GM19463 (cell line): ENCODE results near the gene CDKN3.
"Not testable (repeated sequence)": the region's sequence is repeated elsewhere in the genome, so short reads cannot be mapped to it uniquely, and the experiment has no call there.

Experiments
- ATAC-seq: cut with Tn5 transposase; IDR thresholded peaks from one replicate; pipeline ENCODE4 v1.9.1; 2021; ENCODE audit warnings: mild to moderate bottlenecking, moderate library complexity; ENCODE audit not compliant: unreplicated experiment

CDKN3 gene

DNA sequence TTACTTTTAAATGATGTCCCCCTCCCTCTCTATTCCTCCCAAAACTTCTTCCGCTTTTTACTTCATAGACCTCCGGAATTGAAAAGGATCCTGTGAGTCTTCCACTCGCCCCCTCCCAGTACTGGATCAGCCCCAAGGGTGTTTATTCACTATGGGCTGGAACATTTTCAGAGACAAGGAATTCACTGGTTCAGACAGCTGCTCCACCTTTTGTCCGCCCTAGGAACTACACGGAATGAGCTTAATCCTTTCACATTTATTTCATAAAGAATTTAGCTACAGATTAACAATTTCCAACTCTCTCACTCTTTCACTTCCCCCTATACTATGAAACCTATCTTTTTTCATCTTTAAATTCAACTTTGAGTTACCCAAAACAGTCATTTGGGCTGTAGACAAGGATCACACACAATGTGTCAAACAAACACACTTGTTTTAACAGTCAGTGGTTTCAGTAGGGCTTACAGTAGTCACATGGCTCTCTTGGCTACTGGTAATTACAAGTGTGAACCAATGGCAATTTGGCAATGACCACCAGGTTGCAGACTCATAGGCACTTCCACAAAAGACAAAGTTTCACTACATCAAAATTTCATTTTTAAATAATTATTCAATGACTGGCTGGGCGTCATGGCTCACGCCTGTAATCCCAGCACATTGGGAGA, 23.8 kb downstream of the CDKN3 start:
- ATAC-seq: no peak

DNA sequence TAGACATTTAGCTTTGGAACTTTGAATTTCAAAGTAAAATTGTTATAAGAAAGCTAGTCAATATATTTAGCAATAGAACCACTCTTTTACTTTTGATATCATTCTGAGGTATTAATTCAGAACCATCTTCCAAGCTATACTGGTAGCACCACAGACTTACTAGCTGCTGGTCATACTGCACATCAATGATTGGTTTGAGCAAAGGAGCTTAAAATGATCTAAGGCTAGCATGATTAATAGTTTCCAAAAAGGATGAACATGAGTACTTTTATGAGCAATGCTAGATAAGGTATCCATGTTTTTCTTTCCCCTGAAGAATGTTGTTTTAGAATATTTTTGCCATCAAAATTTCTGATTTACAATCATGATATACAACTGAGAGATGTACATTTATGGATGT, 27.2 kb downstream of the CDKN3 start:
- ATAC-seq: no peak

DNA sequence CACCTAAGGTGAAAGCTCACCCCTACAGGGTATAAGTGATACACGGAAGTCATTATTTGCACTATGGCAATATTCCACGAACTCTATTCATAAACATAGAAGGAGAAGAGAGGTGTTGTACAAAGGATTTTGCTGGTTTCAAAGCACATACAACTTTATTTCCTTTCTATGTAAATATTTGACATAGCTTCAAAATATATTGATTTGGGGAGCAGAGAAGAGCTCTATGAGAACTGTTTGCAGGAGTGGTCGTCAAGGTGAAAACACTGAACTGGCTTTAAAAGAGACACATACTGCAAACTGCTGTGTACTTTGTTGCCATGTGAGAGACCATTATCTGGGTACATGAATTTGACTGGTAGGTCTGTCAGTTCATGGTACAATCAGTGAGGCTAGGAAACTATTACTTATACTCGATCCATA, 27.7 kb downstream of the CDKN3 start:
- no peak for ATAC-seq

DNA sequence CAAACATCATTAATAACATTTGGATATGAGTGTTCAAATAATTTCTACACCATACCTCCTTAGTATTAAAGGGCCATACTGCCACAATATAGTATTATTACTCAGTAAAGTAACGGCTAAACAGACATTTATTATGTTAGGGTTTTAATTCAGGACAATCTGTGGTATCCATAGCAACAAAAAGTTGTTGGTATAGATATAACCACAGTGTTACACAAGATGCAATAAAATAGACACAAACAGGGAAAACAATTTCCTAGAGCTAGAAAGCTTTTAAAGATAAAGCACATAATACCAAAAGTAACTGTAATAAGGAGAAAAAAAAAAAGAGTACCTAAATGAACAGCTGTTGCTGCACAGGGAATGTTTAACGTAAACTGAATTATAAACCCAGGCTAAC, 28.3 kb downstream of the CDKN3 start:
- ATAC-seq: no peak

DNA sequence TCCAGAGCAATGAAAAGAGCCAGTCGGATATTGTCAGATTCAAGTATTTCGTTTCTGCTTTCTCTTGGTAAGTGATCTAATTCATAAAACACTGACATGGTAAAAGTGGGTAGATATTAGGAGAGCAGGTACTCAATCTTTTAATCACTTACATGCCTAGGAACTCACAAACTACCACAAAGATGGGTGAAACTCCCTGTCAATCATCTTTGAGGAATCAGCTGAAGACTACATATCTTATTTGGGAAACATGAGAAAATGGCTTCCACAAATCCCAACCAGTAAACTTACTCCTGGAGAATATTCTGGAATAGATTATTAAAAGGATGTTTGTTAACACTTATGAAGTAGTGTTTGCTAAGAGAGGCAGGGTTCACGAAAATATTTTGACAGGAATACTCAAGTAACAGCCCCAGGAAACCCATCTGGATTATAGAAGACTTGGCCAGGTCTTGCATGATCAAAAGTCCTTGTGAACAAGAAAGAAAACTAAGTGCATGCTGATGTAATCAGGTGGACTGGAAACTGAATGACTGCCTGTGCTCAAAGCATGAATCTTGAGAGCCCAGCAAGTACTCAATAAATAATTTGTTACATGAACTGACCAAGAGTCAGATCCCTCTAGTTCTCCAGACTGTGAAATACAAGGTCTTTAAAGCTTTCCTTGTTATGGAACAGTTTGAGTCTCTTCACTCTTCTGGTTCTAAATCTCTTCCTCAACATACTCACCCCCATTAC, 28.9 kb downstream of the CDKN3 start:
- no peak for ATAC-seq

DNA sequence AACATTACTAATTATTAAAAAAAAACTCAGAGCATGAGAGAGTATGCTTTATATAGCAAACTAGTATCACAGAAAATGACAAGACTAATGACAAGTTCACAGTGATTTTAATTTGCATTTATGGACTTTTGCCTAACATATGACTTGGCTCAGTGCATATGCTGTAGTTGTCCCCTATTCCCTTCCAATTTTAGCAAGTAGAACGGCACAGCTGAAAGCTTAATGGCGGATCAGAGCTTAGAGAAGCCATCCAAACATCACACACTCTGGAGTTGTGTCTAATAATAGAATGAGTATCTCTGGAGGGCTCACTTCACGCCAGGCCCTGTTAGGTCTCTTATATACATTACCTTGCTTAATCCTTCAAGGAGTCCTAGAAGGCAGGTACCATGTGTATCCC, 31.1 kb downstream of the CDKN3 start:
- ATAC-seq: no peak

DNA sequence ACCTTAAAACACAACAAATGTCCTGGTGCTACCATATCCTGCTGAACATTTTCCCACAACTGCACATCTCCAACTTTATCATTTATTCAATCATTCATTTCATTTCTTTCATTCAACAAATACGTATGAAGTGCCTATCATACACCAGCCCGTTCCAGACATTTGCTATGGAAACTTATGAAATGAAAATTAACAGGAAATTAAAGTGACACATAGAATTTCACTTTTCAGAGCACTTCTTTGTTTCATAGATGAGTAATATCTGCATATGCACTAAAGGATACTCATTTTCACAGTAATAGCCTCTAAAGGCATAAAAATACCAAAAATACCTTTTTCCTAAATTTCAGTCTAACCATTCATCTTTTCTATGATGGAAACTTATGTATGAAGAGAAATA, 31.7 kb downstream of the CDKN3 start:
- ATAC-seq: no peak

DNA sequence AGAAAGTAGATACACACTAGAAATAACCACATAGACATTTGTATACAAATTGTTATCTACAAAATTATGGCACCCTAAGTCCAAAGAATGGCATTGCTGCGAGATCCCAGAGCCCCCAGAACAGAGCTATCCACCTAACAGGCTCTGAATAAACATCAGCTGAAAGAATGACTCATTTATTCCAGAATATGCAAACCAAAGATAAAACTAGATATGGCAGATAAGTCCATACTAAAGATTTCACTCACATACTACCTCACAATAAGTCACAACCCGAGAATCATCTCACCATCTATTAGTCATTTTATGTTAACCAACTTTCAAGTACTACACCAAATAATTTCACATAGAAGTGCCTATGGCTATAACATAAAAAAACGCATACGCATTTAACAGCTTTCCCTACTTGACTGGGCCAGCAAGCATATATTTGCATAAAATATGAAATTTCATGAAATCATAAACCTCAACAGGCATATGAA, 38.7 kb downstream of the CDKN3 start:
- ATAC-seq: peak; percentile 63

DNA sequence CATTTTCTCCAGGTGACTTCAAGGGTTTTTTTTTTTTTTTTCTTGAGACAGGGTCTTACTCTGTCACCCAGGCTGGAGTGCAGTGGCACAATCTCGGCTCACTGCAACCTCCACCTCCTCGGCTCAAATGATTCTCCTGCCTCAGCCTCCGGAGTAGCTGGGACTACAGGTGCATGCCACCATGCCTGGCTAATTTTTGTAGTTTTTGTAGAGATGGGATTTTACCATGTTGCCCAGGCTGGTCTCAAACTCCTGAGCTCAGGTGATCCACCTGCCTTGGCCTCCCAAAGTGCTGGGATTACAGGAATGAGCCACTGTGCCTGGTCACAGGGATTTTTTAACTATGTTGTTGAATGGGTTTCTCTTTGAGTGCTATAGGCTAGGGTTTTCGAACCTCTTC, 41.1 kb downstream of the CDKN3 start:
- not testable (repeated sequence) for ATAC-seq

DNA sequence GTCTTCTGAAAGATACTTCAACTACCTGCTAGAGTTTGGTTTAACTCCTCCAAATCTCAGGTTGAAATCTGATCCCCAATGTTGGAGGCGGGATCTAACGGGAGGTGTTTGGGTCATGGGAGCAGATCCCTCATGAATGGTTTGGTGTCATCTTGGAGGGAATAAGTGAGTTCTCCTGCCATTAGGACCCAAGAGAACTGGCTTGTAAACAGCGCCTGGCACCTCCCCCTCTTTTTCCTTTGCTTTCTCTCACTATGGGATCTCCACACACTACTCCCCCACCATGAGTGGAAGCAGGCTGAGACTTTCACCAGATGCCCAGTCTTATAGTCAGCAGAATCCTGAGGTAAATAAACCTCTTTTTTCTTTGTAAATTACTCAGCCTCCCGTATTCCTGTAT, 41.9 kb downstream of the CDKN3 start:
- no peak for ATAC-seq

DNA sequence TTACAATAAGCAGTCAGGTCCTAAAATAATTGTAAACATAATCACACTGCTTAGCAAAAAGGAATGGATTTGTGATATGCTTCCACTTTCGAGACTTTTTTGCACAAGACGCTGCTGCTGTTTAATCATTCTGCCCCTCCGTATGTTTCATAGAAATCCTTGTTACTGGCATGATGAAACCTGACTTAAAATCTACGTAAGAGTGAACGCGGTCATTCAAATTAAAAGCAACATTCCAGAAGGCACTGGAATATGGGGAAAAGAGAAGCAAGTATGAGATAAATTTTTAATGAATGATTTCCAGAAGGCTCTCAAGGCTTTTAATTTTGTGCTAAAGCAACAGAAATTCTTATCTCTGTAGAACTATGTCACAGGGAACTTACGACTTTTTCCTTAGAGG, 43.2 kb downstream of the CDKN3 start:
- ATAC-seq: no peak

DNA sequence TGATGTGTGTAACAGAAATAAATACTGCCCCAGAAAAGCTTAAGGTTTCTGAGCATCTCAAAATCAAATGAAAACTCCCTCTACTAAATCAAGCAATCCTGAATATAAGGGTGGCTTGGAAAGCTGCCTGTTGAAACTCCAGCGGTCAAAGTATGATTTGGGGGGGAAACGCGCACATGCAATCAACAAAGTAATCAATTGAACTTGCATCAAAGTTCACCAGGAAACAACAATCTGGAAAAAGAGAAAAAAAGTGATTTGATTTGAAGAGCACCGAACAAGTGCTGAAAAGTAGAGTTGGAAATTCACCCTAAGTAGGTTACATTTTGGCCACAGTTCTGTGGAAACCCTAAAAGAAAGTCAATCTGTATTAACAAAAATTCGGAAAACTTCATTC, 43.7 kb downstream of the CDKN3 start:
- ATAC-seq: no peak

DNA sequence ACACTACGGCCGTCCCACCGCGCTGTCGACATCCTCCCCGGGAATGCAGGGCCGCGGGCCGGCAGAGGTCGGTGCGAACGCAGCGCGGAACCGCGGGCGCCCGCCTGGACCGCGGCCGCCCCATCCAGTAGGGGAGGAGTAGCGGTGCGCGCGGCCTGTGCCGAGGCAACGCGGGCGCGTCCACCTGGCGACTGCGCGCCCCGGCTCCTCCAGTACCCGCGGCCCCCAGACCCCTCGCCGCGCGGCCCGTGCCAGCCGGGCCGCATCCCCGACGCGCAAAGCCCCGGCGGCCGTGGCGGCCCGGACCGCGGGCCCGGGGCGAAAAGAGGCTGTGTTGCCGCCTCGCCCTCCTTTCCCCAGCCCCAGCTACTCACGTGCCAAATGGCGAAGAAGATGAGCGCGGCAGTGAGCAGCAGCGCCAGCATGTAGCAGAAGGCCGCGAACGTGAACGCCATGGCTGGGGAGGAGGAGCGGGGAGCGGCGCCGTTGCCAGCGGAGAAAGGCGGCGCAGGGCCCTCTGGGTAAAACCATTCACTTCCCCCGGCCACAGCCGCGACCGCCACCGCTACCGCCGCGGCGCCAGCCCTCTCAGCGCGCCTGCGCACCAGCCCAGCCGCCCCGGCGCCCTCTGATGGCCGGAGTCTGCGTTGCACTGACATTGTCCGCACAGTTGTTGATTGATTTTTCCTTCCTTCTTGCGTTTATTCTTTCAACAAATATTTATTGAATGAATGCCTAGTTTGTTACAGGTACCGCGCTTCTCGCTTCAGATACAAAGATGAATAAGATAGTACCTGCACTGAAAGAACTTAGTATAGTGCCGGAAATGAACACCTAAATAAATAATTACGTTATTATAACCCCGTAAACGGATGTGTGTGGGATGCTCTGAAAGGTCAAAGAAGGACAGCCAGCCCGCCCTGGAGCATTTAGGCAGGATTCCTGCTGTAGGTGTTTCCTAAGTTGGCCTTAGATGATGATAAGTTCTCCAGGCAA, 44.4 kb downstream of the CDKN3 start, which contains the start of gene CNIH1:
CNIH1 (minus strand) TSS at position 502 of the 996 bp plus-strand sequence; CDS start at position 455, 47 bp downstream.
- ATAC-seq: peak; percentile 94

DNA sequence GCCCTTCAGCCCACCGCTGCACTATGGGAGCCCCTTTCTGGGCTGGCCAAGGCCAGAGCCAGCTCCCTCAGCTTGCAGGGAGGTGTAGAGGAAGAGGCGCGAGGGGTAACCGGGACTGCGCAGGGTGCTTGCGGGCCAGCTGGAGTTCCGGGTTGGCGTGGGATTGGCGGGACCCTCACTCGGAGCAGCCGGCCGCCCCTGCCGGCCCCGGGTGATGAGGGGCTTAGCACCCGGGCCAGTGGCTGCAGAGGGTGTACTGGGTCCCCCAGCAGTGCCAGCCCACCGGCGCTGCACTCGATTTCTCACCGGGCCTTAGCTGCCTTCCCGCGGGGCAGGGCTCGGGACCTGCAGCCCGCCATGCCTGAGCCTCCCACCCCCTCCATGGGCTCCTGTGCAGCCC, 46.2 kb downstream of the CDKN3 start:
- ATAC-seq: not testable (repeated sequence)

DNA sequence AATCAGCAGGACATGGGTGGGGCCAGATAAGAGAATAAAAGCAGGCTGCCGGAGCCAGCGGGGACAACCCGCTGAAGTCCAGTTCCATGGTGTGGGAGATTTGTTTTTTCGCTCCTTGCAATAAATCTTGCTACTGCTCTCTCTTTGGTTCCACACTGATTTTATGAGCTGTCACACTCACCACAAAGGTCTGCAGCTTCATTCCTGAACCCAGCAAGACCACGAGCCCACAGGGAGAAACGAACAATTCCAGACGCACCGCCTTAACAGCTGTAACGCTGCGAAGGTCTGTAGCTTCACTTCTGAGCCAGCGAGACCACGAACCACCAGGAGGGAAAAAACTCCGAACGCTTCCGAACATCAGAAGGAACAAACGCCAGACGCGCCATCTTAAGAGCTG, 47.2 kb downstream of the CDKN3 start:
- no peak for ATAC-seq

DNA sequence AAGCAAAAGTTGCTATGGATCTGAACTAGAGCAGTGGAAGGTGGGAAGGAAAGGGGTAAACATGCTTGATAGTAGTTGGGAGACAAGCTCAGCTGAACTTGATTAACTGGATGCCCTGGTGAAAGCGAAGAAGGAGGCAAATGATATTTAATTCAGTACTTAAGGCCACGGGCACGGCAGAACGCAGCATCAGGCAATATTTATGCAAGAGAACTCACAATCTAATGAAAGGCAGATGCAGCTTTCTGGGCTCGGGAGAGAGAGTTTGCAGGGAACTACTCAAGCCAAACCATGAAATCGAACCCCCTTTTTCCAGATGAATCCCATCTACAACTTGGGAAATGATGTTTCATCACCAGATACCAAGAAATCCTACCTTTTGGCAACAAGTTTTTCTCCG, 47.9 kb downstream of the CDKN3 start:
- ATAC-seq: no peak

DNA sequence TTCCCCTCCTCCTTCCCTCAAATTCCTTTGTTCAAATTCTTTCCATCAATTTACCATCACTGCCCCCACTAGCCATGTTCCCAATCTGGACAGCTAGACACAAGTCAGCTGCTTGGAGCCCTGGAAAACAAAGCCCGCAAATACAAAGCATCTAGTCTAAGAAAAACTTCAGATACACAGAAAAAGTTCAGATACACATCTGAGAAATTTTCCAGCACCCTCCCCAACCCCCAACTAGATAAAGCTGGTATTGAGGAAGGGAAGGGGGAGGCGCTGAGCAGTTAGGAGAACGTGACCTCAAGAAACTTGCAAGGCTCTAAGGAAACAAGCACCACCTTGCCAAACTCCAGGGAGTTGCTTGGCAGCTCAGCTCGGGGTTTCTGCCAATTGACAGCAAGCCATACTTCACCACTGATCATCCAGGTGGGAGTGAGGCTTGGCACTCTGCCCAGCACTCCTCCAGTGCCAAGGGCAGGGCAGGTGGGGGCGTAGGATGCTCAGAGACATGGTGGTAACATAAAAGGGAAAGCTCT, 49.4 kb downstream of the CDKN3 start:
- ATAC-seq: no peak

DNA sequence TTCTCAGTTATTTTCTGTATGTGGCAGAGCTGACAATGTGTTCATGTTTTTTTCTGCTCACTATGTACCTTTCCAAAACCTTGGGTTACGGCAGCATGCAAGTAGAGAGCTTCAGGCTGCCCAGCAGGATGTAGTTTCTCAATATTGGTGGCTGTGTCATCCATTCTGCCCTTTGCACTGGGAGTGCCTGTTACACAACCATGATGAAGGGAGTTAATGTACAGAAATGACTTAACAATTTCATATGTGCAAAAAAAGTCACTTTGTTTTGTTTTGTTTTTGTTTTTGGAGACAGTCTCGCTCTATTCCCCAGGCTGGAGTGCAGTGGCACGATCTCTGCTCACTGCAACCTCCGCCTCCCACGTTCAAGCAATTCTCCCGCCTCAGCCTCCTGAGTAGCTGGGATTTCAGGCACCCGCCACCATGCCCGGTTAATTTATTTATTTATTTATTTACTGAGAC, 50.5 kb downstream of the CDKN3 start:
- ATAC-seq: no peak

DNA sequence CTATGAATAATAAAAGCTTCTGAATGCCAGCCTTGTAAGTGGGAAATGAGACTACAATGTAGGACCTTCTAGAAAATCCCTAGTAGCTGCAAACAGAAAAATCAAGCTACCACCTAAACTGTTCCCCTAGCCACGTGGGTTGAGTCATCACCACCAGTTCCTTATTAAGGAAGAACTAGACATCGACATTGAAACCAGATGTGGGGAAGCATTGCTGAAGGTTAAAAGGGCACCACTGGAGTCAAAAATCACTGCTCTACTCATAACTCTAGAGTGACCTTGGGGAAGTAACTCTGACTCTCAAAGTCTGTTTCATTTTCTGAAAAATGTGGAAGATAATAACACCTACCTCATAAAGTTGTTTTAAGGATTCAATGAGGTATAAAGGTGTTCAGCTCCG, 53.7 kb downstream of the CDKN3 start:
- ATAC-seq: peak; percentile 95

DNA sequence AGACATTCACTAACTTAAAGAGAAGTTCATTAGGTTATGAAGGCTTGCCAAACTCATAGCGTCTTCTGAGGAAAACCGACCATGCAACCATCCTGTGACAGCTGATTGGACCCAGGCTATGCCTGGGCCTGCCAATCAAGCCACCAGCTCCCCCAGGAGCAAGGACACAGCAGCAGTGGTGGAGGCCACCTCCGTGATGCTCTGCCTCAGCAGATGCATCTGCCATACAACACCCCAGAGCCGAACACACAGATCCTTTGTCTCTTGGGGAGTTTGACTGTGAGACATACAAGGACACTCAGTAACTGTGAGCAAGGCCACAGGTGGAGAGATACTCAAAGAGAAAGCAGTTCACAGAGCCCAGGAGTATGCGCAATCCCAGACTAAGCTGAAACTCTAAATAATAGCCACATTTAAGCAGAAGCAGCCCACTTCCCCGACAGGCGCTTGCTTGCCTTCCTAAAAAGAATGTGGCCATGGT, 54.4 kb downstream of the CDKN3 start:
- no peak for ATAC-seq

DNA sequence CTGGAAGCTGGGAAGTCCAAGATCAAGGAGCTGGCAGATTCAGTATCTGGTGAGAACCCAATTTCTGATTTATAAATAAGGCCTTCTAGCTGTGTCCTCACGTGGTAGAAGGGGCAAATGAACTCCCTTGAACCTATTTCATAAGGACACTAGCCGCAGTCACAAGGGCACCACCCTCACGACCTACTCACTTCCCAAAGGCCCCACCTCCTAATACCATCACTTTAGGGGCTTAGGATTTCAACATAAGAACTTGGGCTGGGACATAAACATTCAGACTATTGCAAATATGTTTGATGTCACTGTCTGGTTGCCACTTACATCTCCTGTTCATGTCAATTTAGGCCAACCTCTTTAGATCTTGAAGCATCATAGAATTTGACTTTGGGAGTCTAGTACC, 55.2 kb downstream of the CDKN3 start:
- ATAC-seq: no peak
